ENCODE results near the gene MYL1.

- TF ChIP-seq CTCF (IDR thresholded peaks at IDR 0.05) = no peak
- TF ChIP-seq POLR2A (IDR thresholded peaks at IDR 0.05) = no peak
Observed at GRCh38 chr2:210324906-210325305, 9.9 kb upstream of the MYL1 start.

Measured in ovary (tissue), 3 donors.